Endothelial cell of hepatic sinusoid (primary cell): ENCODE data around the gene KLF15.

Experiments used
- in situ Hi-C: cut with HindIII; loops from 2 replicates; pipeline ENCODE4 v1.10.0; 2017; ENCODE audit warnings: low sequenced_read_pairs

The KLF15 gene

GRCh38 chr3:126349611-126350501 is 7.4 kb downstream of the KLF15 start:
- in situ Hi-C loops = no loop called here

GRCh38 chr3:126349071-126349470 is 8.1 kb downstream of the KLF15 start:
- in situ Hi-C loops = no loop called here

GRCh38 chr3:126348308-126348920 is 8.8 kb downstream of the KLF15 start:
- in situ Hi-C loops = no loop called here

GRCh38 chr3:126347543-126348161 is 9.6 kb downstream of the KLF15 start:
- in situ Hi-C loops = no loop called here

- in situ Hi-C loops = no loop called here
These were observed 10.7 kb downstream of the KLF15 start for GRCh38 chr3:126346466-126346865.

GRCh38 chr3:126345641-126346460 is 11.4 kb downstream of the KLF15 start:
- in situ Hi-C loops = no loop called here

- in situ Hi-C loops = no loop called here
These were observed 12.0 kb downstream of the KLF15 start for GRCh38 chr3:126345231-126345630.

GRCh38 chr3:126344380-126345041 is 12.7 kb downstream of the KLF15 start:
- in situ Hi-C loops = no loop called here

GRCh38 chr3:126343649-126344035 is 13.6 kb downstream of the KLF15 start:
- in situ Hi-C loops = no loop called here

- in situ Hi-C loops = no loop called here
These were observed 14.1 kb downstream of the KLF15 start for GRCh38 chr3:126342991-126343648.

- in situ Hi-C loops = no loop called here
These were observed 15.0 kb downstream of the KLF15 start for GRCh38 chr3:126342211-126342610.

GRCh38 chr3:126341755-126342150 is 15.5 kb downstream of the KLF15 start:
- in situ Hi-C loops = no loop called here

GRCh38 chr3:126340943-126341754 is 16.1 kb downstream of the KLF15 start:
- in situ Hi-C loops = no loop called here

GRCh38 chr3:126340596-126340942 is 16.6 kb downstream of the KLF15 start:
- in situ Hi-C loops = no loop called here

- in situ Hi-C loops = no loop called here
These were observed 17.1 kb downstream of the KLF15 start for GRCh38 chr3:126340081-126340511.

- in situ Hi-C loops = no loop called here
These were observed 17.7 kb downstream of the KLF15 start for GRCh38 chr3:126339466-126339865.

GRCh38 chr3:126338790-126339288 is 18.4 kb downstream of the KLF15 start:
- in situ Hi-C loops = no loop called here

- in situ Hi-C loops = no loop called here
These were observed 19.1 kb downstream of the KLF15 start for GRCh38 chr3:126337980-126338651.
